HG02943 (cell line): Measurements from ENCODE around the gene SFTPD.
"Not testable (repeated sequence)": the region's sequence is repeated elsewhere in the genome, so short reads cannot be mapped to it uniquely, and the experiment has no call there.

Source experiments
- ATAC-seq: cut with Tn5 transposase; IDR thresholded peaks from one replicate; pipeline ENCODE4 v1.9.1; 2021; ENCODE audit warnings: mild to moderate bottlenecking, low read depth, moderate library complexity; ENCODE audit not compliant: unreplicated experiment

Gene SFTPD

GRCh38 chr10:79928028-79928583 lies 20.8 kb downstream of the SFTPD start:
- no peak for ATAC-seq

GRCh38 chr10:79927111-79927828 lies 21.6 kb downstream of the SFTPD start:
- ATAC-seq, result no peak

GRCh38 chr10:79926037-79926436 lies 22.9 kb downstream of the SFTPD start:
- ATAC-seq, result no peak

- no peak for ATAC-seq
These were observed 23.3 kb downstream of the SFTPD start for GRCh38 chr10:79925614-79926013.

GRCh38 chr10:79923669-79924068 lies 25.2 kb downstream of the SFTPD start:
- ATAC-seq, result no peak

GRCh38 chr10:79923145-79923544 lies 25.8 kb downstream of the SFTPD start:
- no peak for ATAC-seq

- ATAC-seq, result not testable (repeated sequence)
These were observed 26.9 kb downstream of the SFTPD start for GRCh38 chr10:79922011-79922412.

- not testable (repeated sequence) for ATAC-seq
These were observed 33.1 kb downstream of the SFTPD start for GRCh38 chr10:79915838-79916237.

- not testable (repeated sequence) for ATAC-seq
These were observed 34.4 kb downstream of the SFTPD start for GRCh38 chr10:79914512-79914911.

GRCh38 chr10:79910836-79911235 lies 38.1 kb downstream of the SFTPD start:
- no peak for ATAC-seq

GRCh38 chr10:79910344-79910743 lies 38.6 kb downstream of the SFTPD start:
- ATAC-seq, result no peak

- ATAC-seq, result no peak
These were observed 43.3 kb downstream of the SFTPD start for GRCh38 chr10:79905322-79906314.

GRCh38 chr10:79904671-79905321 lies 44.1 kb downstream of the SFTPD start:
- peak; percentile 53 for ATAC-seq

GRCh38 chr10:79901571-79901970 lies 47.3 kb downstream of the SFTPD start:
- ATAC-seq, result not testable (repeated sequence)

GRCh38 chr10:79898597-79899325 lies 50.1 kb downstream of the SFTPD start:
- no peak for ATAC-seq

- not testable (repeated sequence) for ATAC-seq
These were observed 56.0 kb downstream of the SFTPD start for GRCh38 chr10:79892896-79893295.

GRCh38 chr10:79890469-79890868 lies 58.4 kb downstream of the SFTPD start:
- ATAC-seq, result no peak

- not testable (repeated sequence) for ATAC-seq
These were observed 59.9 kb downstream of the SFTPD start for GRCh38 chr10:79888984-79889383.
